WTC11 (cell line): ENCODE results near the gene SEC24C. TPM values are rescaled to one million over a fixed set of nuclear protein-coding genes. Genes with fewer than 3 reads are reported as not detected.

Source experiments
- ATAC-seq: fragments of 200-7000 bp; cut with Tn5 transposase; 2 replicates; pipeline ENCODE4 v1.10.0; 2021; ENCODE audit warnings: mild to moderate bottlenecking, moderate library complexity
- CTCF ChIA-PET: fragments of 300-600 bp; sonication (Branson Sonifier 250); formaldehyde crosslinking; loops from one replicate; lab custom pipeline; 2021; ENCODE audit warnings: antibody characterized with exemption; lab: Charles Lee
- POLR2A ChIA-PET: fragments of 350-600 bp; sonication (Branson Sonifier 250); formaldehyde crosslinking; loops from one replicate; lab custom pipeline; 2021; ENCODE audit warnings: antibody characterized with exemption; lab: Charles Lee
- DNase-seq: peaks from one replicate; pipeline ENCODE4 v3.0.0; 2021; ENCODE audit warnings: low spot score
- H3K27ac Mint-ChIP-seq: 2 replicates; pipeline ENCODE4 v1.8.0; 2021; ENCODE audit warnings: mixed read lengths
- H3K27me3 Mint-ChIP-seq: 2 replicates; pipeline ENCODE4 v1.8.0; 2021; ENCODE audit warnings: low read depth, mild to moderate bottlenecking, moderate library complexity, mixed read lengths
- H3K36me3 Mint-ChIP-seq: 2 replicates; pipeline ENCODE4 v1.8.0; 2021; ENCODE audit warnings: mixed read lengths
- H3K4me1 Mint-ChIP-seq: 2 replicates; pipeline ENCODE4 v1.8.0; 2022; ENCODE audit warnings: mixed read lengths
- H3K4me3 Mint-ChIP-seq: 2 replicates; pipeline ENCODE4 v1.8.0; 2021; ENCODE audit warnings: mild to moderate bottlenecking, moderate library complexity, mixed read lengths
- H3K9me3 Mint-ChIP-seq: 2 replicates; pipeline ENCODE4 v1.8.0; 2021; ENCODE audit warnings: mixed read lengths
- CBFB ChIP-seq: sonication (generic); formaldehyde crosslinking; IDR thresholded peaks from 2 replicates; pipeline ENCODE4 v1.8.1; 2022; ENCODE audit warnings: mild to moderate bottlenecking, low read depth, missing genetic modification reagents
- ESRRA ChIP-seq: sonication (generic); formaldehyde crosslinking; IDR thresholded peaks from 2 replicates; pipeline ENCODE4 v1.8.1; 2022; ENCODE audit warnings: mild to moderate bottlenecking, missing genetic modification reagents, borderline replicate concordance
- ETV6 ChIP-seq: sonication (generic); formaldehyde crosslinking; IDR thresholded peaks from 2 replicates; pipeline ENCODE4 v1.8.1; 2022; ENCODE audit warnings: mild to moderate bottlenecking, missing genetic modification reagents
- FOXJ3 ChIP-seq: sonication (generic); formaldehyde crosslinking; IDR thresholded peaks from 2 replicates; pipeline ENCODE4 v1.9.0; 2021; ENCODE audit warnings: missing genetic modification reagents, mild to moderate bottlenecking, borderline replicate concordance
- MLX ChIP-seq: sonication (generic); formaldehyde crosslinking; IDR thresholded peaks from 2 replicates; pipeline ENCODE4 v1.8.1; 2023; ENCODE audit warnings: mild to moderate bottlenecking, missing genetic modification reagents, moderate library complexity
- NFATC4 ChIP-seq: fragments of 250-450 bp; sonication (Bioruptor Pico); IDR thresholded peaks from 2 replicates; pipeline ENCODE4 v1.9.0; 2021; ENCODE audit warnings: mild to moderate bottlenecking
- SP1 ChIP-seq: sonication (generic); formaldehyde crosslinking; conservative IDR thresholded peaks from 2 replicates; pipeline ENCODE4 v1.8.1; 2022; ENCODE audit warnings: missing genetic modification reagents
- STAT6 ChIP-seq: sonication (generic); formaldehyde crosslinking; conservative IDR thresholded peaks from 2 replicates; pipeline ENCODE4 v1.8.1; 2023; ENCODE audit warnings: mild to moderate bottlenecking, low read depth, missing genetic modification reagents, moderate library complexity
- TCF7 ChIP-seq: sonication (generic); formaldehyde crosslinking; IDR thresholded peaks from 2 replicates; pipeline ENCODE4 v1.8.0; 2022; ENCODE audit warnings: mild to moderate bottlenecking, low read depth, missing genetic modification reagents, moderate library complexity
- TEAD1 ChIP-seq: sonication (generic); formaldehyde crosslinking; IDR thresholded peaks from 2 replicates; pipeline ENCODE4 v1.8.0; 2022; ENCODE audit warnings: mild to moderate bottlenecking, missing genetic modification reagents
- TP53 ChIP-seq: sonication (generic); formaldehyde crosslinking; IDR thresholded peaks from 2 replicates; pipeline ENCODE4 v1.8.1; 2023; ENCODE audit warnings: mild to moderate bottlenecking, missing genetic modification reagents
- ZNF219 ChIP-seq: sonication (generic); formaldehyde crosslinking; IDR thresholded peaks from 2 replicates; pipeline ENCODE4 v1.8.0; 2023; ENCODE audit warnings: missing genetic modification reagents, mild to moderate bottlenecking, borderline replicate concordance
- ZNF671 ChIP-seq: fragments of 250-450 bp; sonication (Bioruptor Pico); IDR thresholded peaks from 2 replicates; pipeline ENCODE4 v1.8.0; 2021; ENCODE audit warnings: mild to moderate bottlenecking
- total RNA-seq: library from RNA; stranded (reverse); gene quantifications from 3 replicates; pipeline ENCODE4 v1.2.3, GENCODE V29; 2021
- TF ChIP-seq, protein P1 (sequence below): sonication (generic); formaldehyde crosslinking; IDR thresholded peaks from 2 replicates; pipeline ENCODE4 v1.8.1; 2022; ENCODE audit warnings: mild to moderate bottlenecking, missing genetic modification reagents, moderate library complexity, borderline replicate concordance
- TF ChIP-seq, protein P2 (sequence below): sonication (generic); formaldehyde crosslinking; IDR thresholded peaks from 2 replicates; pipeline ENCODE4 v1.8.1; 2022; ENCODE audit warnings: missing genetic modification reagents, borderline replicate concordance
- TF ChIP-seq, protein P3 (sequence below): sonication (generic); formaldehyde crosslinking; IDR thresholded peaks from 2 replicates; pipeline ENCODE4 v1.8.1; 2022; ENCODE audit warnings: mild to moderate bottlenecking, moderate library complexity, missing genetic modification reagents
- TF ChIP-seq, protein P4 (sequence below): fragments of 250-450 bp; sonication (Bioruptor Pico); IDR thresholded peaks from 2 replicates; pipeline ENCODE4 v1.9.0; 2021; ENCODE audit warnings: mild to moderate bottlenecking, borderline replicate concordance
- TF ChIP-seq, protein P5 (sequence below): sonication (generic); formaldehyde crosslinking; IDR thresholded peaks from 2 replicates; pipeline ENCODE4 v1.8.1; 2023; ENCODE audit warnings: mild to moderate bottlenecking, missing genetic modification reagents
- TF ChIP-seq, protein P6 (sequence below): sonication (generic); formaldehyde crosslinking; IDR thresholded peaks from 2 replicates; pipeline ENCODE4 v1.8.1; 2023; ENCODE audit warnings: mild to moderate bottlenecking, moderate library complexity, missing genetic modification reagents

SEC24C gene
- total RNA-seq, 1 experiment from 2014 or later = 74.2 TPM

- TF ChIP-seq, protein P1, sequence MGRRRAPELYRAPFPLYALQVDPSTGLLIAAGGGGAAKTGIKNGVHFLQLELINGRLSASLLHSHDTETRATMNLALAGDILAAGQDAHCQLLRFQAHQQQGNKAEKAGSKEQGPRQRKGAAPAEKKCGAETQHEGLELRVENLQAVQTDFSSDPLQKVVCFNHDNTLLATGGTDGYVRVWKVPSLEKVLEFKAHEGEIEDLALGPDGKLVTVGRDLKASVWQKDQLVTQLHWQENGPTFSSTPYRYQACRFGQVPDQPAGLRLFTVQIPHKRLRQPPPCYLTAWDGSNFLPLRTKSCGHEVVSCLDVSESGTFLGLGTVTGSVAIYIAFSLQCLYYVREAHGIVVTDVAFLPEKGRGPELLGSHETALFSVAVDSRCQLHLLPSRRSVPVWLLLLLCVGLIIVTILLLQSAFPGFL (CRISPR knock-in tag) = no peak
- TF ChIP-seq NFATC4 (CRISPR knock-in tag) (no peak), CBFB (CRISPR knock-in tag) (no peak), FOXJ3 (CRISPR knock-in tag) (no peak), SP1 (CRISPR knock-in tag) (no peak), TCF7 (no peak), TEAD1 (CRISPR knock-in tag) (no peak)
- TF ChIP-seq, protein P2, sequence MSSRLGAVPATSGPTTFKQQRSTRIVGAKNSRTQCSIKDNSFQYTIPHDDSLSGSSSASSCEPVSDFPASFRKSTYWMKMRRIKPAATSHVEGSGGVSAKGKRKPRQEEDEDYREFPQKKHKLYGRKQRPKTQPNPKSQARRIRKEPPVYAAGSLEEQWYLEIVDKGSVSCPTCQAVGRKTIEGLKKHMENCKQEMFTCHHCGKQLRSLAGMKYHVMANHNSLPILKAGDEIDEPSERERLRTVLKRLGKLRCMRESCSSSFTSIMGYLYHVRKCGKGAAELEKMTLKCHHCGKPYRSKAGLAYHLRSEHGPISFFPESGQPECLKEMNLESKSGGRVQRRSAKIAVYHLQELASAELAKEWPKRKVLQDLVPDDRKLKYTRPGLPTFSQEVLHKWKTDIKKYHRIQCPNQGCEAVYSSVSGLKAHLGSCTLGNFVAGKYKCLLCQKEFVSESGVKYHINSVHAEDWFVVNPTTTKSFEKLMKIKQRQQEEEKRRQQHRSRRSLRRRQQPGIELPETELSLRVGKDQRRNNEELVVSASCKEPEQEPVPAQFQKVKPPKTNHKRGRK (CRISPR knock-in tag) = no peak
- TF ChIP-seq, all 79 proteins: peak for 0
These were observed 59.6 kb downstream of the SEC24C start (continued) for GRCh38 chr10:73803680-73804286.

GRCh38 chr10:73806176-73806950 is 62.2 kb downstream of the SEC24C start:
- H3K4me1 Mint-ChIP-seq = peaks cover 4% of the 10 kb centered on the region; the same call in 1 of the 2 replicates
- no peak overlapping the region for H3K4me3 Mint-ChIP-seq
- CTCF ChIA-PET = interaction anchor here (0.5 kb wide), 1 partner anchor 28 kb away, joined by 3 read pairs; no protein-coding TSS in a partner anchor
- ATAC-seq = no peak
- no peak overlapping the region for H3K27ac Mint-ChIP-seq
- H3K9me3 Mint-ChIP-seq = no peaks in the 10 kb centered on the region
- peaks cover 44% of the 10 kb centered on the region for H3K36me3 Mint-ChIP-seq
- no peak for DNase-seq
- no peaks in the 10 kb centered on the region for H3K27me3 Mint-ChIP-seq
- POLR2A ChIA-PET = no interaction called here
- TF ChIP-seq, protein P3, sequence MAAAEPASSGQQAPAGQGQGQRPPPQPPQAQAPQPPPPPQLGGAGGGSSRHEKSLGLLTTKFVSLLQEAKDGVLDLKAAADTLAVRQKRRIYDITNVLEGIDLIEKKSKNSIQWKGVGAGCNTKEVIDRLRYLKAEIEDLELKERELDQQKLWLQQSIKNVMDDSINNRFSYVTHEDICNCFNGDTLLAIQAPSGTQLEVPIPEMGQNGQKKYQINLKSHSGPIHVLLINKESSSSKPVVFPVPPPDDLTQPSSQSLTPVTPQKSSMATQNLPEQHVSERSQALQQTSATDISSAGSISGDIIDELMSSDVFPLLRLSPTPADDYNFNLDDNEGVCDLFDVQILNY (CRISPR knock-in tag) = no peak
- TF ChIP-seq, protein P4, sequence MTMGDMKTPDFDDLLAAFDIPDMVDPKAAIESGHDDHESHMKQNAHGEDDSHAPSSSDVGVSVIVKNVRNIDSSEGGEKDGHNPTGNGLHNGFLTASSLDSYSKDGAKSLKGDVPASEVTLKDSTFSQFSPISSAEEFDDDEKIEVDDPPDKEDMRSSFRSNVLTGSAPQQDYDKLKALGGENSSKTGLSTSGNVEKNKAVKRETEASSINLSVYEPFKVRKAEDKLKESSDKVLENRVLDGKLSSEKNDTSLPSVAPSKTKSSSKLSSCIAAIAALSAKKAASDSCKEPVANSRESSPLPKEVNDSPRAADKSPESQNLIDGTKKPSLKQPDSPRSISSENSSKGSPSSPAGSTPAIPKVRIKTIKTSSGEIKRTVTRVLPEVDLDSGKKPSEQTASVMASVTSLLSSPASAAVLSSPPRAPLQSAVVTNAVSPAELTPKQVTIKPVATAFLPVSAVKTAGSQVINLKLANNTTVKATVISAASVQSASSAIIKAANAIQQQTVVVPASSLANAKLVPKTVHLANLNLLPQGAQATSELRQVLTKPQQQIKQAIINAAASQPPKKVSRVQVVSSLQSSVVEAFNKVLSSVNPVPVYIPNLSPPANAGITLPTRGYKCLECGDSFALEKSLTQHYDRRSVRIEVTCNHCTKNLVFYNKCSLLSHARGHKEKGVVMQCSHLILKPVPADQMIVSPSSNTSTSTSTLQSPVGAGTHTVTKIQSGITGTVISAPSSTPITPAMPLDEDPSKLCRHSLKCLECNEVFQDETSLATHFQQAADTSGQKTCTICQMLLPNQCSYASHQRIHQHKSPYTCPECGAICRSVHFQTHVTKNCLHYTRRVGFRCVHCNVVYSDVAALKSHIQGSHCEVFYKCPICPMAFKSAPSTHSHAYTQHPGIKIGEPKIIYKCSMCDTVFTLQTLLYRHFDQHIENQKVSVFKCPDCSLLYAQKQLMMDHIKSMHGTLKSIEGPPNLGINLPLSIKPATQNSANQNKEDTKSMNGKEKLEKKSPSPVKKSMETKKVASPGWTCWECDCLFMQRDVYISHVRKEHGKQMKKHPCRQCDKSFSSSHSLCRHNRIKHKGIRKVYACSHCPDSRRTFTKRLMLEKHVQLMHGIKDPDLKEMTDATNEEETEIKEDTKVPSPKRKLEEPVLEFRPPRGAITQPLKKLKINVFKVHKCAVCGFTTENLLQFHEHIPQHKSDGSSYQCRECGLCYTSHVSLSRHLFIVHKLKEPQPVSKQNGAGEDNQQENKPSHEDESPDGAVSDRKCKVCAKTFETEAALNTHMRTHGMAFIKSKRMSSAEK (CRISPR knock-in tag) = no peak
- no peak for TF ChIP-seq TP53 (CRISPR knock-in tag)
- no peak for TF ChIP-seq ZNF671 (CRISPR knock-in tag)
- no peak for TF ChIP-seq MLX (CRISPR knock-in tag)
- TF ChIP-seq, protein P5, sequence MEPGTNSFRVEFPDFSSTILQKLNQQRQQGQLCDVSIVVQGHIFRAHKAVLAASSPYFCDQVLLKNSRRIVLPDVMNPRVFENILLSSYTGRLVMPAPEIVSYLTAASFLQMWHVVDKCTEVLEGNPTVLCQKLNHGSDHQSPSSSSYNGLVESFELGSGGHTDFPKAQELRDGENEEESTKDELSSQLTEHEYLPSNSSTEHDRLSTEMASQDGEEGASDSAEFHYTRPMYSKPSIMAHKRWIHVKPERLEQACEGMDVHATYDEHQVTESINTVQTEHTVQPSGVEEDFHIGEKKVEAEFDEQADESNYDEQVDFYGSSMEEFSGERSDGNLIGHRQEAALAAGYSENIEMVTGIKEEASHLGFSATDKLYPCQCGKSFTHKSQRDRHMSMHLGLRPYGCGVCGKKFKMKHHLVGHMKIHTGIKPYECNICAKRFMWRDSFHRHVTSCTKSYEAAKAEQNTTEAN (CRISPR knock-in tag) = no peak
- TF ChIP-seq ETV6 = no peak
- TF ChIP-seq ESRRA = no peak
- TF ChIP-seq, protein P6, sequence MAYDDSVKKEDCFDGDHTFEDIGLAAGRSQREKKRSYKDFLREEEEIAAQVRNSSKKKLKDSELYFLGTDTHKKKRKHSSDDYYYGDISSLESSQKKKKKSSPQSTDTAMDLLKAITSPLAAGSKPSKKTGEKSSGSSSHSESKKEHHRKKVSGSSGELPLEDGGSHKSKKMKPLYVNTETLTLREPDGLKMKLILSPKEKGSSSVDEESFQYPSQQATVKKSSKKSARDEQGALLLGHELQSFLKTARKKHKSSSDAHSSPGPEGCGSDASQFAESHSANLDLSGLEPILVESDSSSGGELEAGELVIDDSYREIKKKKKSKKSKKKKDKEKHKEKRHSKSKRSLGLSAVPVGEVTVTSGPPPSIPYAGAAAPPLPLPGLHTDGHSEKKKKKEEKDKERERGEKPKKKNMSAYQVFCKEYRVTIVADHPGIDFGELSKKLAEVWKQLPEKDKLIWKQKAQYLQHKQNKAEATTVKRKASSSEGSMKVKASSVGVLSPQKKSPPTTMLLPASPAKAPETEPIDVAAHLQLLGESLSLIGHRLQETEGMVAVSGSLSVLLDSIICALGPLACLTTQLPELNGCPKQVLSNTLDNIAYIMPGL (CRISPR knock-in tag) = no peak
- TF ChIP-seq ZNF219 (CRISPR knock-in tag) = no peak
- no peak for TF ChIP-seq STAT6
